ENCODE measurements around the gene ABCC3.

Gene ABCC3

GRCh38 chr17:50602836-50603235, 31.8 kb upstream of the ABCC3 start:
- H3K36me3 ChIP-seq (replicated peaks in 1 of 2; ENCODE audit: control insufficient read depth in 2 of 2, insufficient read depth in 2 of 2, low read length in 2 of 2): no peaks in the 10 kb centered on the region
- H2BK15ac ChIP-seq (ENCODE audit: low read length): peak overlapping the region; percentile 89
- no peaks in the 10 kb centered on the region for H3K27me3 ChIP-seq (ENCODE audit: control insufficient read depth in 3 of 3, insufficient read depth in 3 of 3, low read depth in 1 of 3, low read length in 3 of 3)
- peak overlapping the region; percentile 39 for H2BK120ac ChIP-seq (ENCODE audit: low read depth, low read length)
- H3K4me3 ChIP-seq (ENCODE audit: low read length in 2 of 2): peak overlapping the region in 1 of 2 donors; percentile 34
- peak overlapping the region; percentile 94 for H3K23ac ChIP-seq (ENCODE audit: low read depth, low read length, poor library complexity)
- no peak for DNase-seq (ENCODE audit: low spot score)
- H3K4ac ChIP-seq (ENCODE audit: low read length): no peak overlapping the region
- H4K91ac ChIP-seq (ENCODE audit: low read depth, low read length, poor library complexity): no peak overlapping the region
- no peak overlapping the region for H3K27ac ChIP-seq (replicated peaks; ENCODE audit: low read length)
- no peaks in the 10 kb centered on the region for H3K9me3 ChIP-seq (replicated peaks in 1 of 2; ENCODE audit: control insufficient read depth in 2 of 2, insufficient read depth in 1 of 2, low read depth in 1 of 2, low read length in 2 of 2)
- H2BK5ac ChIP-seq (ENCODE audit: low read length): peak overlapping the region; percentile 57
- H2AK5ac ChIP-seq (ENCODE audit: low read depth, low read length): peak overlapping the region; percentile 77
- H3K4me2 ChIP-seq (ENCODE audit: insufficient read depth, low read length, poor library complexity, severe bottlenecking): no peak overlapping the region
- peaks cover 3% of the 10 kb centered on the region for H3K79me1 ChIP-seq (ENCODE audit: low read depth, low read length)
- no peak overlapping the region for H4K8ac ChIP-seq (ENCODE audit: low read depth, low read length)
- H3K4me1 ChIP-seq (ENCODE audit: control insufficient read depth in 2 of 2, insufficient read depth in 1 of 2, low read depth in 1 of 2, low read length in 2 of 2): peaks cover 10 to 12% of the 10 kb centered on the region in 2 donors
- peak overlapping the region; percentile 91 for H3K14ac ChIP-seq (ENCODE audit: low read length)
- WGBS, 2 donors (ENCODE audit: extremely low coverage in 2 of 2, insufficient read length in 2 of 2, insufficient replicate concordance in 1 of 2): no CpG with 5 or more reads among the region's 18 CpGs
- H3K18ac ChIP-seq (ENCODE audit: low read length): peak overlapping the region; percentile 70
- peak overlapping the region; percentile 66 for H2BK12ac ChIP-seq (ENCODE audit: low read length)
- H3K9ac ChIP-seq (ENCODE audit: low read depth, low read length, poor library complexity): peak overlapping the region; percentile 72
- H2AFZ ChIP-seq (ENCODE audit: low read length): no peak overlapping the region

DNA sequence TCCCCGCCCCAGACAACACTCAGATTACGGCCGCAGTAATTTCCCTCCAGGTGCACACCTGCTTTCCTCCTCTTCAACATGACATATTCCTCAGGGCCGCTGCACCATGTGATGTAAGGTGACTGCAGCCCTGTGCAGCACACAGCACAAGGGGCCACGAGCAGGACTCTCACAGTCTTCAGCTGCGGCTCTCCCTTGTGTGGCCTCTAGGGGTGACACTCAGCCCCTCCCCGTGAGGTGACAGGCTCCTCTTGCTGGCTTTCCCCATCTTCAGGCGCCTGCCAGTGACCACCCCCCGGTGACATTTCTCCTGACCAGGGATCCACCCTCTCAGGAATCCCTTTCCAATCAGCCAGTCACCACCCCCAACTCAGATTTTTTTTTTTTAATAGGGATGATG, 31.3 kb upstream of the ABCC3 start:
- peak overlapping the region; percentile 77 for H2AK5ac ChIP-seq (ENCODE audit: low read depth, low read length)
- no peak overlapping the region for H3K4me3 ChIP-seq (ENCODE audit: low read length in 2 of 2)
- no peaks in the 10 kb centered on the region for H3K36me3 ChIP-seq (replicated peaks in 1 of 2; ENCODE audit: control insufficient read depth in 2 of 2, insufficient read depth in 2 of 2, low read length in 2 of 2)
- peak overlapping the region; percentile 94 for H3K23ac ChIP-seq (ENCODE audit: low read depth, low read length, poor library complexity)
- H3K27me3 ChIP-seq (ENCODE audit: control insufficient read depth in 3 of 3, insufficient read depth in 3 of 3, low read depth in 1 of 3, low read length in 3 of 3): no peaks in the 10 kb centered on the region
- no peak overlapping the region for H3K9ac ChIP-seq (ENCODE audit: low read depth, low read length, poor library complexity)
- peak overlapping the region; percentile 57 for H2BK5ac ChIP-seq (ENCODE audit: low read length)
- H2AFZ ChIP-seq (ENCODE audit: low read length): no peak overlapping the region
- H3K9me3 ChIP-seq (replicated peaks in 1 of 2; ENCODE audit: control insufficient read depth in 2 of 2, insufficient read depth in 1 of 2, low read depth in 1 of 2, low read length in 2 of 2): no peaks in the 10 kb centered on the region
- H3K79me1 ChIP-seq (ENCODE audit: low read depth, low read length): peaks cover 3% of the 10 kb centered on the region
- no peak overlapping the region for H3K4ac ChIP-seq (ENCODE audit: low read length)
- H3K4me1 ChIP-seq (ENCODE audit: control insufficient read depth in 2 of 2, insufficient read depth in 1 of 2, low read depth in 1 of 2, low read length in 2 of 2): peaks cover 10 to 12% of the 10 kb centered on the region in 2 donors
- peak overlapping the region; percentile 70 for H3K18ac ChIP-seq (ENCODE audit: low read length)
- no peak overlapping the region for H3K14ac ChIP-seq (ENCODE audit: low read length)
- peak overlapping the region; percentile 89 for H2BK15ac ChIP-seq (ENCODE audit: low read length)
- no peak overlapping the region for H2BK120ac ChIP-seq (ENCODE audit: low read depth, low read length)
- no peak for DNase-seq (ENCODE audit: low spot score)
- WGBS, 2 donors (ENCODE audit: extremely low coverage in 2 of 2, insufficient read length in 2 of 2, insufficient replicate concordance in 1 of 2): no CpG with 5 or more reads among the region's 9 CpGs
- H4K91ac ChIP-seq (ENCODE audit: low read depth, low read length, poor library complexity): no peak overlapping the region
- H2BK12ac ChIP-seq (ENCODE audit: low read length): peak overlapping the region; percentile 51
- H3K27ac ChIP-seq (replicated peaks; ENCODE audit: low read length): no peak overlapping the region
- no peak overlapping the region for H4K8ac ChIP-seq (ENCODE audit: low read depth, low read length)
- H3K4me2 ChIP-seq (ENCODE audit: insufficient read depth, low read length, poor library complexity, severe bottlenecking): no peak overlapping the region

DNA sequence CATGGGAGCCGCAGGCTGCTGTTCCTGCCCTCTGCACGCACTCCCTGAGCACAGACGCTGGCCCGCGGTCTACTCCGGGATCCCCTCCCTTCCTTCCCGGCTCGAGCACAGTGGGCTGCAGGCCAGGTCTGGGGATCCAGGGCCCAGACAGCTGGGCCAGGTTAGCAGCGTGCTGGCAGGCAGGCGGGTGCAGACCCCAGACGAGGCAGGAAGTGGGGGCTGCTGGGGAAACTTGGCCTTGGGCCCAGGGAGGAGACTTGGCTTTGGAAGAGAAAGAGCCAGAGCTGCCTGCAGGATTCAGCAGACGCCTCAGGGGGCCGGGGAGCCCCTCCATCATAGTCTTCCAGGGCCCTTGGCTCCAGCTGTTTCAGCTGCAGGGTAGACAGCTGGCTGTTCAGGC, 30.2 kb upstream of the ABCC3 start:
- no peaks in the 10 kb centered on the region for H3K27me3 ChIP-seq (ENCODE audit: control insufficient read depth in 3 of 3, insufficient read depth in 3 of 3, low read depth in 1 of 3, low read length in 3 of 3)
- H3K4ac ChIP-seq (ENCODE audit: low read length): no peak overlapping the region
- no peaks in the 10 kb centered on the region for H3K36me3 ChIP-seq (replicated peaks in 1 of 2; ENCODE audit: control insufficient read depth in 2 of 2, insufficient read depth in 2 of 2, low read length in 2 of 2)
- no CpG with 5 or more reads among the region's 13 CpGs for WGBS, 2 donors (ENCODE audit: extremely low coverage in 2 of 2, insufficient read length in 2 of 2, insufficient replicate concordance in 1 of 2)
- H4K91ac ChIP-seq (ENCODE audit: low read depth, low read length, poor library complexity): no peak overlapping the region
- no peak overlapping the region for H2BK5ac ChIP-seq (ENCODE audit: low read length)
- H2BK120ac ChIP-seq (ENCODE audit: low read depth, low read length): peak overlapping the region; percentile 44
- H3K79me1 ChIP-seq (ENCODE audit: low read depth, low read length): peaks cover 3% of the 10 kb centered on the region
- H4K8ac ChIP-seq (ENCODE audit: low read depth, low read length): no peak overlapping the region
- H2BK15ac ChIP-seq (ENCODE audit: low read length): no peak overlapping the region
- peak overlapping the region; percentile 3 for H2BK12ac ChIP-seq (ENCODE audit: low read length)
- no peaks in the 10 kb centered on the region for H3K9me3 ChIP-seq (replicated peaks in 1 of 2; ENCODE audit: control insufficient read depth in 2 of 2, insufficient read depth in 1 of 2, low read depth in 1 of 2, low read length in 2 of 2)
- H3K4me1 ChIP-seq (ENCODE audit: control insufficient read depth in 2 of 2, insufficient read depth in 1 of 2, low read depth in 1 of 2, low read length in 2 of 2): peaks cover 16 to 21% of the 10 kb centered on the region in 2 donors
- peak overlapping the region; percentile 72 for H3K18ac ChIP-seq (ENCODE audit: low read length)
- peak overlapping the region; percentile 46 for H3K23ac ChIP-seq (ENCODE audit: low read depth, low read length, poor library complexity)
- H3K9ac ChIP-seq (ENCODE audit: low read depth, low read length, poor library complexity): peak overlapping the region; percentile 50
- peak overlapping the region; percentile 69 for H2AK5ac ChIP-seq (ENCODE audit: low read depth, low read length)
- H3K4me3 ChIP-seq (ENCODE audit: low read length in 2 of 2): no peak overlapping the region
- H3K27ac ChIP-seq (replicated peaks; ENCODE audit: low read length): no peak overlapping the region
- no peak overlapping the region for H3K14ac ChIP-seq (ENCODE audit: low read length)
- no peak for DNase-seq (ENCODE audit: low spot score)
- no peak overlapping the region for H3K4me2 ChIP-seq (ENCODE audit: insufficient read depth, low read length, poor library complexity, severe bottlenecking)
- H2AFZ ChIP-seq (ENCODE audit: low read length): peak overlapping the region; percentile 51

GRCh38 chr17:50605429-50605828, 29.3 kb upstream of the ABCC3 start:
- H3K4me2 ChIP-seq (ENCODE audit: insufficient read depth, low read length, poor library complexity, severe bottlenecking): no peak overlapping the region
- no peak overlapping the region for H2BK120ac ChIP-seq (ENCODE audit: low read depth, low read length)
- H3K14ac ChIP-seq (ENCODE audit: low read length): no peak overlapping the region
- no peak overlapping the region for H3K4ac ChIP-seq (ENCODE audit: low read length)
- no peak overlapping the region for H4K91ac ChIP-seq (ENCODE audit: low read depth, low read length, poor library complexity)
- H2BK12ac ChIP-seq (ENCODE audit: low read length): no peak overlapping the region
- no peak overlapping the region for H2BK15ac ChIP-seq (ENCODE audit: low read length)
- no peak overlapping the region for H3K27ac ChIP-seq (replicated peaks; ENCODE audit: low read length)
- H2AFZ ChIP-seq (ENCODE audit: low read length): no peak overlapping the region
- no peak overlapping the region for H2BK5ac ChIP-seq (ENCODE audit: low read length)
- H3K27me3 ChIP-seq (ENCODE audit: control insufficient read depth in 3 of 3, insufficient read depth in 3 of 3, low read depth in 1 of 3, low read length in 3 of 3): no peaks in the 10 kb centered on the region
- H3K23ac ChIP-seq (ENCODE audit: low read depth, low read length, poor library complexity): no peak overlapping the region
- no peak overlapping the region for H3K4me3 ChIP-seq (ENCODE audit: low read length in 2 of 2)
- no CpG with 5 or more reads among the region's 10 CpGs for WGBS, 2 donors (ENCODE audit: extremely low coverage in 2 of 2, insufficient read length in 2 of 2, insufficient replicate concordance in 1 of 2)
- H3K4me1 ChIP-seq (ENCODE audit: control insufficient read depth in 2 of 2, insufficient read depth in 1 of 2, low read depth in 1 of 2, low read length in 2 of 2): peaks cover 14 to 25% of the 10 kb centered on the region in 2 donors
- H3K79me1 ChIP-seq (ENCODE audit: low read depth, low read length): peaks cover 3% of the 10 kb centered on the region
- H3K9ac ChIP-seq (ENCODE audit: low read depth, low read length, poor library complexity): no peak overlapping the region
- H3K9me3 ChIP-seq (replicated peaks in 1 of 2; ENCODE audit: control insufficient read depth in 2 of 2, insufficient read depth in 1 of 2, low read depth in 1 of 2, low read length in 2 of 2): no peaks in the 10 kb centered on the region
- H2AK5ac ChIP-seq (ENCODE audit: low read depth, low read length): no peak overlapping the region
- no peak for DNase-seq (ENCODE audit: low spot score)
- no peak overlapping the region for H4K8ac ChIP-seq (ENCODE audit: low read depth, low read length)
- no peaks in the 10 kb centered on the region for H3K36me3 ChIP-seq (replicated peaks in 1 of 2; ENCODE audit: control insufficient read depth in 2 of 2, insufficient read depth in 2 of 2, low read length in 2 of 2)
- H3K18ac ChIP-seq (ENCODE audit: low read length): no peak overlapping the region

All from neuronal stem cell (in vitro differentiated cells).